CD4-positive, CD25-positive, alpha-beta regulatory T cell (primary cell): ENCODE results near the gene MGAT4B. TPM values are rescaled to one million over a fixed set of nuclear protein-coding genes. Genes with fewer than 3 reads are reported as not detected.
A peak's percentile ranks its signal among the peaks of the same experiment; 100 is the strongest.

ENCODE experiments used
- ATAC-seq, 2 donors: fragments of 150-1000 bp; cut with Tn5 transposase; one replicate each; pipeline ENCODE4 v1.10.0; 2021; ENCODE audit warnings: low read depth in 2 of 2, moderate number of reproducible peaks in 2 of 2, moderate library complexity in 1 of 2
- DNase-seq, 3 donors: peaks; one replicate each; pipeline versions ENCODE4 v3.0.0 to v3.0.0-alpha.2; 2012 to 2022; ENCODE audit warnings: mixed read lengths in 1 of 3
- H3K27ac ChIP-seq: one replicate; pipeline ENCODE4 v1.7.0; 2013; ENCODE audit warnings: mild to moderate bottlenecking, low read length; ENCODE audit not compliant: insufficient read depth, poor library complexity, severe bottlenecking
- H3K27me3 ChIP-seq: one replicate; pipeline ENCODE4 v1.7.0; 2013; ENCODE audit warnings: low read length; ENCODE audit not compliant: control insufficient read depth, insufficient read depth
- H3K36me3 ChIP-seq: one replicate; pipeline ENCODE4 v1.7.0; 2013; ENCODE audit warnings: mild to moderate bottlenecking, low read length, moderate library complexity; ENCODE audit not compliant: control insufficient read depth, insufficient read depth
- H3K4me1 ChIP-seq: 2 replicates; pipeline ENCODE4 v1.7.0; 2013; ENCODE audit warnings: mild to moderate bottlenecking, low read length; ENCODE audit not compliant: insufficient read depth, control insufficient read depth, poor library complexity, severe bottlenecking
- H3K4me3 ChIP-seq: one replicate; pipeline ENCODE4 v1.7.0; 2013; ENCODE audit warnings: low read depth, mild to moderate bottlenecking, low read length, moderate library complexity
- H3K9me3 ChIP-seq, 2 experiments: 1 replicate in 1 of 2; 2 replicates in 1 of 2; pipeline ENCODE4 v1.7.0; 2013; ENCODE audit warnings: low read length in 2 of 2, mild to moderate bottlenecking in 1 of 2, moderate library complexity in 1 of 2; ENCODE audit not compliant: control insufficient read depth in 2 of 2
- H3K27ac Mint-ChIP-seq, 3 donors: one replicate each; pipeline ENCODE4 v1.8.0; 2020 to 2022; ENCODE audit warnings: mild to moderate bottlenecking in 3 of 3, mixed read lengths in 3 of 3, moderate library complexity in 2 of 3
- H3K27me3 Mint-ChIP-seq: one replicate; pipeline ENCODE4 v1.8.0; 2022; ENCODE audit warnings: mild to moderate bottlenecking, mixed read lengths
- H3K36me3 Mint-ChIP-seq: one replicate; pipeline ENCODE4 v1.8.0; 2020; ENCODE audit warnings: mixed read lengths
- H3K4me1 Mint-ChIP-seq, 4 donors: one replicate each; pipeline ENCODE4 v1.8.0; 2020 to 2022; ENCODE audit warnings: mixed read lengths in 4 of 4, mild to moderate bottlenecking in 1 of 4
- H3K4me3 Mint-ChIP-seq, 4 donors: one replicate each; pipeline ENCODE4 v1.8.0; 2020 to 2022; ENCODE audit warnings: mild to moderate bottlenecking in 4 of 4, mixed read lengths in 4 of 4, moderate library complexity in 3 of 4
- H3K9me3 Mint-ChIP-seq, 7 donors: one replicate each; pipeline ENCODE4 v1.8.0; 2020 to 2022; ENCODE audit warnings: mixed read lengths in 7 of 7, mild to moderate bottlenecking in 3 of 7, moderate library complexity in 2 of 7
- polyA plus RNA-seq, 4 donors: library from polyadenylated mRNA; unstranded; fragments of 300-500 nt; fragmentation: Illumina TruSeq; gene quantifications; one replicate each; pipeline ENCODE4 v1.2.3, GENCODE V29; 2021
- total RNA-seq: library from RNA; stranded (reverse); gene quantifications from one replicate; pipeline ENCODE4 v1.2.3, GENCODE V29; 2022

MGAT4B gene
- total and polyA plus RNA-seq, 5 donors from 2014 or later: 11.9 to 134 (median 15.4) TPM

- H3K27me3 ChIP-seq: no peaks in the 10 kb centered on the region
- H3K27ac ChIP-seq: no peak overlapping the region
- Mint-ChIP-seq H3K4me3 (no peak overlapping the region), H3K27me3 (no peaks in the 10 kb centered on the region), H3K27ac (peak overlapping the region in 1 of 3 donors; percentile 38), H3K36me3 (peaks cover 18% of the 10 kb centered on the region), H3K9me3 (no peaks in the 10 kb centered on the region), H3K4me1 (peaks cover 20 to 56% (median 44%) of the 10 kb centered on the region in 4 donors)
- peaks cover 6% of the 10 kb centered on the region for H3K36me3 ChIP-seq
- DNase-seq (no peak), ATAC-seq (no peak)
- peaks cover 15% of the 10 kb centered on the region for H3K4me1 ChIP-seq
- H3K4me3 ChIP-seq: no peak overlapping the region
- H3K9me3 ChIP-seq: no peaks in the 10 kb centered on the region
Observed at GRCh38 chr5:179749857-179750508, 56.7 kb downstream of the MGAT4B start.

- no peak for DNase-seq
- Histone ChIP-seq H3K4me3 (no peak overlapping the region), H3K9me3 (no peaks in the 10 kb centered on the region), H3K36me3 (peaks cover 6% of the 10 kb centered on the region), H3K27me3 (no peaks in the 10 kb centered on the region), H3K27ac (no peak overlapping the region), H3K4me1 (no peaks in the 10 kb centered on the region)
- peaks cover 13% of the 10 kb centered on the region for H3K36me3 Mint-ChIP-seq
- peak overlapping the region in 1 of 3 donors; percentile 52 for H3K27ac Mint-ChIP-seq
- ATAC-seq: no peak
- no peaks in the 10 kb centered on the region for H3K27me3 Mint-ChIP-seq
- peaks cover 13 to 41% (median 26%) of the 10 kb centered on the region in 4 donors for H3K4me1 Mint-ChIP-seq
- H3K4me3 Mint-ChIP-seq: no peak overlapping the region
- H3K9me3 Mint-ChIP-seq: no peaks in the 10 kb centered on the region
Observed at GRCh38 chr5:179747811-179748210, 58.9 kb downstream of the MGAT4B start.

Other genes starting within 250 kb of the MGAT4B start
- 2,049 TPM for gene HNRNPH1, start 183.2 kb downstream of the MGAT4B start, total RNA-seq
- 100 to 1,000 TPM; 102 to 155 (median 130) TPM for gene HNRNPH1, start 183.2 kb downstream of the MGAT4B start, polyA plus RNA-seq
- not detected for gene CBY3, start 125.8 kb downstream of the MGAT4B start, total RNA-seq
- gene CBY3, start 125.8 kb downstream of the MGAT4B start, polyA plus RNA-seq: under 1 TPM in 1 of 4 donors, not detected in 3; 0.70 TPM
- gene CANX, start 107.9 kb downstream of the MGAT4B start, total RNA-seq: 180 TPM
- gene CANX, start 107.9 kb downstream of the MGAT4B start, polyA plus RNA-seq: 100 to 1,000 TPM; 190 to 205 (median 199) TPM
- gene MAML1, start 74.0 kb downstream of the MGAT4B start, total RNA-seq: 39.5 TPM
- 1 to 10 TPM; 2.8 to 4.9 (median 3.8) TPM for gene MAML1, start 74.0 kb downstream of the MGAT4B start, polyA plus RNA-seq
- gene LTC4S, start 12.9 kb downstream of the MGAT4B start, total RNA-seq: 2.8 TPM
- gene LTC4S, start 12.9 kb downstream of the MGAT4B start, polyA plus RNA-seq: 1 to 10 TPM in 2 of 4 donors, under 1 TPM in 2; 0.48 to 4.3 (median 1.3) TPM
- gene SQSTM1, start 14.0 kb upstream of the MGAT4B start, total RNA-seq: 615 TPM
- gene SQSTM1, start 14.0 kb upstream of the MGAT4B start, polyA plus RNA-seq: 100 to 1,000 TPM; 219 to 283 (median 237) TPM
- gene MRNIP, start 52.0 kb upstream of the MGAT4B start, total RNA-seq: 46.4 TPM
- gene MRNIP, start 52.0 kb upstream of the MGAT4B start, polyA plus RNA-seq: 10 to 100 TPM; 10.2 to 18.5 (median 17.2) TPM
- gene TBC1D9B, start 101.0 kb upstream of the MGAT4B start, total RNA-seq: 53.1 TPM
- gene TBC1D9B, start 101.0 kb upstream of the MGAT4B start, polyA plus RNA-seq: 10 to 100 TPM; 11.3 to 18.8 (median 15.1) TPM